Left lung (tissue), 10 donors: ENCODE results near the gene FBXL17. TPM values are rescaled to one million over a fixed set of nuclear protein-coding genes. Genes with fewer than 3 reads are reported as not detected.

Experiments used
- ATAC-seq: fragments of 200-7000 bp; cut with Tn5 transposase; one replicate; pipeline ENCODE4 v1.9.1; 2020; ENCODE audit warnings: moderate library complexity
- DNase-seq, 4 donors: peaks; one replicate each; pipeline ENCODE4 v3.0.0-alpha.2; 2013 to 2020
- H3K27ac ChIP-seq, 2 donors: fragments of 200-600 bp; sonication (generic) in 1 of 2; one replicate each; pipeline versions ENCODE4 v1.5.0 to v1.8.0; 2020 to 2021
- H3K27me3 ChIP-seq, 2 donors: fragments of 200-600 bp; sonication (generic) in 1 of 2; one replicate each; pipeline versions ENCODE4 v1.5.0 to v1.8.0; 2020 to 2021
- H3K36me3 ChIP-seq, 2 donors: fragments of 200-600 bp; sonication (generic) in 1 of 2; one replicate each; pipeline versions ENCODE4 v1.5.0 to v1.8.0; 2020 to 2021
- H3K4me1 ChIP-seq, 2 donors: fragments of 200-600 bp; one replicate each; pipeline ENCODE4 v1.8.0; 2021
- H3K4me3 ChIP-seq, 2 donors: fragments of 200-600 bp; sonication (generic) in 1 of 2; one replicate each; pipeline versions ENCODE4 v1.5.0 to v1.8.0; 2020 to 2021; ENCODE audit warnings: mild to moderate bottlenecking in 1 of 2
- H3K9me3 ChIP-seq, 2 donors: fragments of 200-600 bp; sonication (generic) in 1 of 2; one replicate each; pipeline versions ENCODE4 v1.5.0 to v1.8.0; 2020 to 2021
- intact Hi-C, 2 donors: fragments of 100-400 bp; cut with DNase I; formaldehyde crosslinking; loops; one replicate each; pipeline versions ENCODE4 v1.11.2 to v1.14.2; 2022
- polyA plus RNA-seq, 6 donors: library from polyadenylated mRNA; unstranded; fragments of 120-200 nt; gene quantifications; one replicate each; pipeline ENCODE4 v1.2.1, GENCODE V29; 2013; ENCODE audit not compliant: insufficient read length in 6 of 6
- total RNA-seq, 2 donors: library from RNA; stranded (reverse); fragmentation: NEBNext Ultra II Directional; extraction: Animal tissue kit (Norgen Biotek cat#: 25700); gene quantifications; one replicate each; pipeline ENCODE4 v1.2.1, GENCODE V29; 2021
- TF ChIP-seq, protein P1 (sequence below), 2 donors: fragments of 200-600 bp; sonication (generic) in 1 of 2; IDR thresholded peaks; one replicate each; pipeline versions ENCODE4 v1.5.0 to v1.8.0; 2021; ENCODE audit warnings: antibody characterized with exemption in 2 of 2
- donor health status: DM: no; HTN: yes; CAD: no.
- donor health status: DM: no; HTN: no; CAD: no.

Gene FBXL17
- total and polyA plus RNA-seq, 8 donors: 11.8 to 23.8 (median 19.8) TPM

DNA sequence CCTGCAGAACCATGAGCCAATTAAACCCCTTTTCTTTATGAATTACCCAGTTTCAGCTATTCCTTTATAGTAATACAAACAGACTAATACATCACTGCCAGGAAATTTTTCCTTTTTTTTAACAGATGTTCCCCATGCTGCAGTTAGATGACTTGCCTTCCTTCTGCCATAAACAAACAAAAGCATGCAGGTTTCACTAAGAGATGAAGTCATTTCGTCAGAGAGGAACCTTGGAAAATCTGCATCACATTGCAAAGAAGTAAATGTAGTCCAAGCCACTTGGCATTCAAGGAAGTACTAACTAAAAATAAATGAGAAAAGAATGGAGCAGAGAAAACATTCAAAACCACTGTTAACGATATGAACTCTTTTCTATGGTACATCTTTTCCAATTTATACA is 517.1 kb downstream of the FBXL17 start:
- H3K36me3 ChIP-seq: peaks cover 0 to 6% of the 10 kb centered on the region in 2 donors
- intact Hi-C loops: no loop called here

DNA sequence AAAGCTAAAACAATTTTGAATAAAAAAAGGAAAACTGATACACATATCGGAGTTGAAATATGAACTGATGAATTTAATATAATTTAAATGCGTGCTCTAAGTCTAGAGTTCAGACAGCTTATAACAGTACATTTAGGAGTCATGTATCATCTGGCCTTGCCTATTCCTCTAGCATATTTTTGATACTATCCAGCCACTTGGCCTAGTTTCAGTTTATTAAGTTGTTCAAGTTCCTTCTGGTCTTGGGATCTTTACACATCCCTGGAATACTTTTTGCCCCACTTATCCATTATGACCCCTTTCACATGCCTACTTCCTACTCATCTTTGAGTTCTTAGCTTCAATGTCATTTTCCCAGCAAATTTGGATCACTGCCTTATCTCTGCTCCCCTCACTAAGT is 518.8 kb downstream of the FBXL17 start:
- Histone ChIP-seq H3K27me3 (no peaks in the 10 kb centered on the region), H3K36me3 (peaks cover 0 to 6% of the 10 kb centered on the region in 2 donors), H3K4me1 (no peaks in the 10 kb centered on the region), H3K4me3 (no peak overlapping the region), H3K27ac (no peak overlapping the region), H3K9me3 (no peaks in the 10 kb centered on the region)
- intact Hi-C loops: no loop called here
- ATAC-seq: no peak
- no peak for DNase-seq
- TF ChIP-seq, protein P1, sequence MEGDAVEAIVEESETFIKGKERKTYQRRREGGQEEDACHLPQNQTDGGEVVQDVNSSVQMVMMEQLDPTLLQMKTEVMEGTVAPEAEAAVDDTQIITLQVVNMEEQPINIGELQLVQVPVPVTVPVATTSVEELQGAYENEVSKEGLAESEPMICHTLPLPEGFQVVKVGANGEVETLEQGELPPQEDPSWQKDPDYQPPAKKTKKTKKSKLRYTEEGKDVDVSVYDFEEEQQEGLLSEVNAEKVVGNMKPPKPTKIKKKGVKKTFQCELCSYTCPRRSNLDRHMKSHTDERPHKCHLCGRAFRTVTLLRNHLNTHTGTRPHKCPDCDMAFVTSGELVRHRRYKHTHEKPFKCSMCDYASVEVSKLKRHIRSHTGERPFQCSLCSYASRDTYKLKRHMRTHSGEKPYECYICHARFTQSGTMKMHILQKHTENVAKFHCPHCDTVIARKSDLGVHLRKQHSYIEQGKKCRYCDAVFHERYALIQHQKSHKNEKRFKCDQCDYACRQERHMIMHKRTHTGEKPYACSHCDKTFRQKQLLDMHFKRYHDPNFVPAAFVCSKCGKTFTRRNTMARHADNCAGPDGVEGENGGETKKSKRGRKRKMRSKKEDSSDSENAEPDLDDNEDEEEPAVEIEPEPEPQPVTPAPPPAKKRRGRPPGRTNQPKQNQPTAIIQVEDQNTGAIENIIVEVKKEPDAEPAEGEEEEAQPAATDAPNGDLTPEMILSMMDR (IDR thresholded peaks at IDR 0.05): no peak

More for the DNA sequence above, 517.1 kb downstream of the FBXL17 start:
- ATAC-seq (no peak), DNase-seq (no peak)
- no peaks in the 10 kb centered on the region for H3K9me3 ChIP-seq
- TF ChIP-seq, protein P1 (IDR thresholded peaks at IDR 0.05): no peak
- H3K4me1 ChIP-seq: no peaks in the 10 kb centered on the region
- no peak overlapping the region for H3K27ac ChIP-seq
- H3K27me3 ChIP-seq: no peaks in the 10 kb centered on the region
- no peak overlapping the region for H3K4me3 ChIP-seq

DNA sequence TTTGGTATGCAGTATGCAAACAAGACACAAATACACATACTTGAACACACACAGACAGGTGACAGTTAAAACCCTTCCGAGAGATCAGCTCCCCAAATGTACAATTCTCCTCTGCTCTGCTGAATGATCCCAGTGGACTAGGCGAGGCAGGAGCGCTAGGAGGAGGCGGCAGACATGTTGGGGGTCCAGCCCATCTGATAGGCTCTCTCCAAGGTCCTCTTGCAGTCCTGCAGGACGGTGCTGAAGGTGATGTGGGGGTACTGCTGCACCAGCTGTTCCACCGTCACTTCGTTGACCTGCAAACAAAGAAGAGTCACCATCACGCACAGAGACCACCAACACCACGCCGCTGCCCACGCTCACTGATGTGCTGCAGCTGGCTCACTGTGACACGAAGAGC is 520.3 kb downstream of the FBXL17 start:
- peak in 1 of 4 donors; percentile 46 for DNase-seq
- H3K4me1 ChIP-seq: no peaks in the 10 kb centered on the region
- H3K27me3 ChIP-seq: no peaks in the 10 kb centered on the region
- H3K9me3 ChIP-seq: no peaks in the 10 kb centered on the region
- TF ChIP-seq, protein P1 (IDR thresholded peaks at IDR 0.05): no peak
- intact Hi-C loops: no loop called here
- no peak overlapping the region for H3K4me3 ChIP-seq
- ATAC-seq: no peak
- peaks cover 0 to 6% of the 10 kb centered on the region in 2 donors for H3K36me3 ChIP-seq
- H3K27ac ChIP-seq: no peak overlapping the region

DNA sequence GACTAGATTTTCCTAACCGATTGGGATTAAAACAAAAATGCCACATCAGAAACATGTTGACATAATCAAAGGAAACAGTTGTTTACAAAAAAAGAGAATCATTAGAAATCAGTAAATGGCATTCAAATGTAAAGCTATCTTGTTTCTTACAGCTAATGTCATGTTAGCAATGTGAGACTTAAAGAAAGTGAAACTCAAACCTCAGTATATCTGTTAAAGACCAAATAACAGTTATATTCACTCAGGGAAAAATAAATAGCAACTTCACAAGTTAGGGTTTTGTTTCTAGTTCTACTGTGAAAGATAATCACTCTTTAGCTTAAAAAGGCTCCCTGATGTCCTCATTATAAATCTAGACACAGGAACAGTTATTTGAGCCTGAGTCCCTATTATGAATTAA is 521.9 kb downstream of the FBXL17 start:
- no peak overlapping the region for H3K27ac ChIP-seq
- intact Hi-C loops: no loop called here
- no peaks in the 10 kb centered on the region for H3K9me3 ChIP-seq
- H3K27me3 ChIP-seq: no peaks in the 10 kb centered on the region
- ATAC-seq (no peak), DNase-seq (no peak)
- peaks cover 0 to 6% of the 10 kb centered on the region in 2 donors for H3K36me3 ChIP-seq
- TF ChIP-seq, protein P1 (IDR thresholded peaks at IDR 0.05): no peak
- no peak overlapping the region for H3K4me3 ChIP-seq
- H3K4me1 ChIP-seq: no peaks in the 10 kb centered on the region

DNA sequence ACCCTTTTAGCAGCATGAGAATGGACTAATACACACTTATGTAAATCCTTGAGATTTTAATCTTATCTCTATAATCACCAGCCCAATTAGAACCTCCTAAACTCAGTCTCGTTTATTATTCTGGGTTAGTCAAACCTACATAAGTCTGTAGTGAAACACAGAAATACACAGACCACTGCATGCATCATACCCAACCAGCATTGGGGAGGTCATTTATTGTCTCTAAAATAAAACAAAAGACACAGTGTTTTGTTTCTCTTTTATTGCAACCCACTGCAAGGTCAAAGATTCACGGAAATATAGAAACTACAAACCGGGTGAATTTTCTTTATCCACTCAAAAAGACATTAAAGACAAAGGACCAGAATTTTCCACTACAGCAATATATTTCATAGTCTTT is 523.1 kb downstream of the FBXL17 start:
- TF ChIP-seq, protein P1 (IDR thresholded peaks at IDR 0.05): no peak
- Histone ChIP-seq H3K27me3 (no peaks in the 10 kb centered on the region), H3K4me3 (no peak overlapping the region), H3K36me3 (peaks cover 0 to 6% of the 10 kb centered on the region in 2 donors), H3K9me3 (no peaks in the 10 kb centered on the region), H3K4me1 (no peaks in the 10 kb centered on the region), H3K27ac (no peak overlapping the region)
- intact Hi-C loops: no loop called here
- ATAC-seq: no peak
- DNase-seq: no peak
